Stimulated activated CD8-positive, alpha-beta memory T cell treated with anti-CD3 and anti-CD28 coated beads, Interleukin-2, amount 100 ng/mL, for 1 hour (primary cell): ENCODE measurements around the gene WNT11.
"Not testable (repeated sequence)": the region's sequence is repeated elsewhere in the genome, so short reads cannot be mapped to it uniquely, and the experiment has no call there.

ENCODE experiments used
- DNase-seq, 2 donors: peaks; one replicate each; pipeline ENCODE4 v3.0.0-alpha.2; 2020; ENCODE audit warnings: low read depth in 2 of 2

Gene WNT11

DNA sequence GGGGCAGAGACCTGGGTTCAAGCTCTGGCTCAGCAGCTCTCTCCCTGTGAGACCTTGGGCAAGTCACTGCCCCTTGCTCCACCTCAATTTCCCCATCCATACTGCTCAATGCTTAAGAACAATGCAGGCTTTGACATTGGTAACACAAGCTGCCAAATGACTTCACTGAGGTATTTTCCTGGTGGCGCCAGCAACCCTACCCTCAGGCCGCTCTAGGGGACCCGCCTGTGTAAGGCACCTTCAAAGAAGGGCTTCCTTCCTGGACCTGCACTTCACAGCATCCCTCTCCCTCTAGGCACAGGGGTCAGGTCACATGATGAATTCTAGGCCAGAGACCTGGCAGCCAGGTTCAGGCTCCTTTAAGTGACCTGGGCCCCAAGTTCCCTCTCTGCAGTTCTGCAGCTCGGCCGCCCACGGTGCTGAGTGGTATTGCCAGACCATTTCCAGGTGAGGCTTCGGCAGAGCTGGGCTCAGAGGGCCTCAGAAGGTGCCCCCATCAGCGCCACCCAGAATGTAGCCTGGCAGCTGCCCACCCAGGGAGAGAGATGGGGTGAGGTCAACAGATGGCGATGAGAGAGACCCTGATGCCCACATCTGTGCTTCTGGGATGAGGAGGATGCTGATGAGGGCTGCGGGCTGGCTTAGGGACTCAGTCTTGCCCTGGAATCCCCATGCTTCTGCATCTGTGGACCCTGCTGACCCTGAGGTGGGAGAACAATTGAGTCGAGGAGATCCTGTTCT, 4.5 kb downstream of the WNT11 start:
- no peak for DNase-seq

DNA sequence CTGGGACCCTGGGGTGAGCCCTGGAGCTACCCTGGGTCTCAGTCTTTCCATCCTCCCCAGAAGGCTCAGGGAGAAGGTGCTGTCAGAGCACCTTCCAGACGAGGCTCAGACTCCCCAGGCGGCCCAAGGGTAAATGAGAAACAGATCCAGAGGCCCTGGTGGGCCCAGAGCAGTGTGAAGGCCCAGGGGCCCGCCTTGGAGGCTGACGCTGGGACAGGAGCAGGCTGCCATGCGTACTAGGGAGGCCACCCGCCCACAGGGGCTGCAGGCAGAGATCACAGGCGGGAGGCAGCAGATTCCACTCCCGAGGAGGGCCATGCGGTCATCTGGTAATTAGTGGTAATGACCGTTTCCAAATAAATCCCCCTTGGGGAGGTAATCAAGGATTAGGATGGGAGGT, 5.2 kb downstream of the WNT11 start:
- DNase-seq = no peak

DNA sequence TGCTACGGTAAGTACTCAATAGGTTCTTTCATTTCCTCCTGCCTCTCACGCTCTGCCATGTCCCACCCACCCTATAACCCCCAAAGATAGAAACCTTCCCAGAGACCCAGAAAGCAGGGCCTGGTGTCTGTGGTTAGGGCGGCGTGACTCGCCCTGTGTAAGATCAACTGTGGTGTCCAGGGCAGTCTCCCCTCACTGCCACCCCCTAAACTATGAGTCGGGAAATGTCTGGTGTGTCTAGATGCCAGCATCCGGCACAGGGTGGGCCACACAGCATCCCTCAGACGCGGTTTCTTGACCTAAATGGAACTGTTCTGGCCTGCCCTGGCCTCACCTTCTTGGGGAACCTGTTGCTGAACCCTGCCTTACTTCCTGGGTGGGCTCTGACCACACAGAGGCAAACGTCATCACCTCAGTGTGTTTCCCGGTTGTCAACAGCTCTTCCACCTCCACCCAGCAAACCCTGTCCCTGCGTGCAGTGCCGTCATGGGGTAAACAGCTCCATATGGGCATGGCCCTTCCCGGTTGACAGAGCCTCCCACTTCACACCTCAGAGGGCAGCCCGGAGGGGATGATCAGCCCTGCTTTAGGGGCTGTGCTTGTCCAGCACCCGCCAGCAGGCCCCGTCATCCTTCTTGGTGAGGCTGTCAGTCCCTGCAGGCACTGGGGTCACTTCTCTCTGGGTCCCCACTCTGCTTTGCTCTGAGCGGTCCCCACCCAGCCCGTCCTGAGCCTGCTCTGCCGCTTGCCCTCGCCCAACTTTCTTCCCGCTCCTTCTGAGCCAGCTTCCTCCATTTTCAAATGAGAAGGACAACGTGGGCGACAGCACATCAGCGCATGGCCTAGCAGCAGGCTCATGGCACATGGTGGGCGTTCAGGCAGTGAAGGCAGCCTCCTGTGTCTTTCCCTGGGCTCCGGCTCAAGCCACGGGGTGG, 6.0 kb downstream of the WNT11 start:
- no peak for DNase-seq

DNA sequence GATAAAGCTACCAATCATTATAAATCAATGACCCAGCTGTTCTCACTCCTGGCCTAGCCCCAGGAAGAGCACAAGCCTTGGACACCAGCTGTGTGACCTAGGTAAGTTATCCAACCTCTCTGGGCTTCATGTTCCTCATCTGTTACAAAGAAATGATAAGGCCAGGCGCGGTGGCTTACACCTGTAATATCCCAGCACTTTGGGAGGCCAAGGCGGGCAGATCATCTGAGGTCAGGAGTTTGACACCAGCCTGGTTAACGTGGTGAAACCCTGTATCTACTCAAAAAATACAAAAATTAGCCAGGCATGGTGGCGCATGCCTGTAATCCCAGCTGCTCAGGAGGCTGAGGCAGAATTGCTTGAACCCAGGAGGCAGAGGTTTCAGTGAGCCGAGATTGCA, 7.6 kb downstream of the WNT11 start:
- DNase-seq = not testable (repeated sequence)

DNA sequence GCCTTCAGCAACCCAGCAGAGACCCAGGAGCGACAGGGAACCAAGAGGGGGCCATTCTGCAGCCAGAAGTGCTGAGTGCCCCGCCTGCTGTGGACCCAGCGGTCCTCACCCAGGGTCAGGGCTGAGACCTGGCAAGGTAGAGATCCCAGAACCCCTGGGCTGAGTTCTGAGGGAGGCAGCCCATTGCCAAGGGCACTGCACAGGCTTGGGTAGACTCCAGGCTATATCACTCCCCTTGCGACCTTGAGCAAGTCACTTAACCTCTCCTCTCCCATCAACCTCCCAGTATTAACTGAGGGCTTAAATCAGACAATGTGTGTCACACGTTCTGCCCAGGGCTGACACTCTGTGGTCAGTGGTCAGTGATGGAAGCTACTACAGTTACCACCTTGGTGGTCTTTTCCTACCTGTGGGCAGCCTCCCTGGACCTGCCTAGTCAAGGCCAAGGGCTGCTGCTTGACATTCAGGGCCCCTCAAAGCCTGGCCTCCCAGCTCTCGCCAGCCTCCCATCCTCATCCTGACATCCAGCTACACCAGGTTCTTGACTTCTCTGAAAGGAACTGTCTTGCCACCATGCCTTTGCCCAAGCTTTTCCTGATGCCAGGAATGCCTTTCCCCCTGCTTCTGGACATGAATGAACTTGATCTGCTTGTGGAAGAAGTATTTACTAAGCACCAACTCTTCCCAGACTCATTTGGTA, 8.2 kb downstream of the WNT11 start:
- DNase-seq = no peak

DNA sequence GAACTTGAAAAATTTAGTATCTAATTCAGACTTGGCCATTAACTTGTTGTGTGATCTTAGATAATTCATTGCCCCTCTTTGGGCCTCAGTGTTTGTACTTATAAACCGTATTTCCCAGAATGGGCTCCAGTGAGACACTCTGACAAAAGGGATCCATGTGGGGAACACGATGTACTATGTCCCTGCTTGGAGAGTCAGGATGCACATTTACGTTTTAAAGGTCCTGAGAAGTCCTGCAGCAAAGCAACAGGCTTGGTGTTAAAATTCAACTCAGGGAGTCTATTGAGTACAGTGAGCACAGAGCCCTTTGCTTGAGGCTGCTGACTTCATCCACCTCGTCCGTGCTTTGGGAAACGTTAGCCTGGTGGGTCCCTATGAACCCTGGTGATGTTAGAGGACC, 9.0 kb downstream of the WNT11 start:
- no peak for DNase-seq

DNA sequence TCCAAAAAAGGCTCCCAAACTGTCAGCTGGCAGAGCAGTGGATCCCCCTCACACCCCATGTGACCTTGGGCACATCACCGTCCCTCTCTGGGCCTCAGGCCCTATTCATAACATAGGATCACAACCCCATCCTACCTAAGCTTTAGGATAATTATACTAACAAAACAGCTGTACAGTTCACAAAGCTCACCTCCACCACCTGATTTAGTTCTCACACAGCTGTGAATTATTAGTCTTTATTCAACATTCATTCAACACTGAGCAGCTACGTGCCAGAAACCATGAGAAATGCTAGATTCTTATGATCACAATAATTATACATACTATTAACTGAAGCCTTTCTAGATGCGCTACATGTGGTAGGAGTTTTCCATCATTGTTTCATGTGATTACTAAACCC, 9.5 kb downstream of the WNT11 start:
- DNase-seq = no peak

DNA sequence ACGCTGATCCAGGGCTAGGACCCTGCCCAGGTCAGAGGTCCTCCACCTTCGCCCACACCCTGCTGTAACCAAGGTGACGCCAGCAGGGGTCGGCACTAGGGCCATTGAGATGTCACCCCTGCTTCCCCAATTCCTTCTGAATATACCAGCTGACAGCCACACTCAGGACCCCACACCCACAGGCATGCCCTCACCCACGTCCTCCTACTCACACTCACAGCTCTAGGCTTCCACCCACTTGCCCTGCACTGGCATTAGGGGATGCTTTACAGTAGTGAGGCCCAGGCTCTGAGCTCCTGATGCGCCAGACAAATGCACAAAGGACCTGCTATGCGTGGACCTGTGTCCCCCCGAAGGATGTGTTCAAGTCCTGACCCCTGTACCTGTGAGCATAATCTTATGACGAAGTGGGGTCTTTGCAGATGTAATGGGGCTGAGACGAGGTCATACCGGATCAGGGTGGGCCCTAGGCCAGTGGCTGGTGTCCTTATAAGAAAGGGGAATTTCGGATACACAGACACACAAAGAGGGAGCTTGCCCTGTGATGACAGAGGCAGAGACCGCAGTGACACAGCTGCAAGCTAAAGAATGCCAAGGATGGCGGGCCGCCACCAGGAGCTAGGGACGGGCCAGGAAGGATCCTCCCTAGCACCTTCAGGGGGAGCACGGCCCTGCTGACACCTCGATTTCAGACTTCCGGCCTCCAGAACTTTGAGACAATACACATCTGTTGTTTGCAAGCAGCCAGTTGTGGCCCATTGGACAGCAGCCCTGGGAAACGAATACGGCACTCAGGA, 11.2 kb downstream of the WNT11 start:
- no peak for DNase-seq

DNA sequence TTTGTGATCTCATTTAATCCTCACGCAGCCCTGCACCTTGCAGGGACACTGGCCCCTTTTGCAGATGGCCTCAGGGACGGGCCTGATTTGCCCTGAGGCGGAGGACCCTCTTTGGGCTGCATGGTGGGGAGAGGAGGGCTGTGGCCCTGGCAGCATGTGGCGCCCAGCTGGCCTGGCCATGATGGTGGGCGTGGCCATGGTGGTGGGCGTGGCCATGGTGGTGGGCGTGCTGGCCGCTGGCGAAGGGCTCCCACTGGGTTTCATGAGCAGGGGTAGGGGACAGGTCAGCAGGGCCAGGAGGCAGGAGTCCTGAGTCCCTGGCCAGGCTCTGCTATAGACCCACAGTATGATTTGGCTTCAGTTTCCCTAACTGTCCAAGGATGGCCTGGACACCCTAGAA, 13.1 kb downstream of the WNT11 start:
- no peak for DNase-seq

DNA sequence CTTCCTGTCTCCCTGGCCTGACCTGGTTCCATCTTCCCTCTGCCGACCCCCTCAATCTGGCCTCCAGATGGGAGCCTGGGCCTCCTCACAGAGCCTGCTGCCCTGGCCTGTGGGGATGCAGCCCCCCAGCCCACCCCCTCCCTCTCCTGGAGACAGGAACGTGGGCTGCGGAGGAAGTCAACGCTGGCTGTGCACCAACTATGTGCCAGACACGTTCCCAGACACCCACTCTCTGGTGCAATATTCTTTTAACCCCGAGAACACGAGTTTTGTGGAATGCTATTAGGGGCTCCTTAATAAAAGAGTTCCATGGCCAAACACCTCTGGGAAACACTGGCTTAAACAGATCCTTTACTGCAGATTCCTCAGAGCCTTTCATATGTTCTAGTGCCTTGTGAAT, 15.9 kb downstream of the WNT11 start:
- DNase-seq = no peak

DNA sequence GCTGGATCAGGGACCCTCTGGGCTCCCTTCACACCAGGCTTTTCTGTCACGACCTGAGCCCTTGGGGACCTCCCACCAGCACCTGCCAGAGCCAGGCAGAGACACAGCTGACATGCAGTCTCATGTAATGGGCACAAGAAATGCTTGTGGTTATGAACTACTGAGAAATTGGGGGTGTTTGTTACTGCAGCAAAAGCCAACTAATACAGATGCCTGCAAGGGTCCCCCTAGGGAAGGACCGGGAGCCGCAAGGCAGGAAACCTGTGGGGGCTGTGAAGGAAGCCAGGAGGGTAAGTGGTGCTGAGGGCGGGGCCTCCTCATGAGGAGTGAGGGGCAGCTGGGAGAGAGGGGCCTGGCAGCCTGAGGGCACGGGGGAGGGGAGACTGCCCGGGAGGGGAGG, 16.6 kb downstream of the WNT11 start:
- no peak for DNase-seq

DNA sequence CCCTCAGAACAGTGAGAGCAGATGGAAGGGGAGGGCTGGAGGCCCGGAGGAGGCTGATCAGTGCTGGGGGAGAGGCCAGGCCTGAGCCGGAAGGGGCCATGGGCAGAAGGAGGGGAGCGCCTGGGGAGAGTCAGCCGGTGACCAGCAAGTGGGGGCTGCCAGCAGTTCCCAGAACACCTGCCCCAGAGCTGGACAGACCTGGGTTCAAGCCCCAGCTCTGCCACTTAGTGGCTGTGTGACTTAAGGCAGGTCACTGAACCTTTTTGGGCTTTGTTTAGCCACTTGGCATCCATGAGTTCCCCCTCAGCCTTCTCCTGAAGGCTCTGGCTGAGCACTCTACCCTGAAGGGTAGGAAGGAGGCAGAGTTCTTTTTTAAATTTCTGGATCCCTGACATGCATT, 17.4 kb downstream of the WNT11 start:
- no peak for DNase-seq

DNA sequence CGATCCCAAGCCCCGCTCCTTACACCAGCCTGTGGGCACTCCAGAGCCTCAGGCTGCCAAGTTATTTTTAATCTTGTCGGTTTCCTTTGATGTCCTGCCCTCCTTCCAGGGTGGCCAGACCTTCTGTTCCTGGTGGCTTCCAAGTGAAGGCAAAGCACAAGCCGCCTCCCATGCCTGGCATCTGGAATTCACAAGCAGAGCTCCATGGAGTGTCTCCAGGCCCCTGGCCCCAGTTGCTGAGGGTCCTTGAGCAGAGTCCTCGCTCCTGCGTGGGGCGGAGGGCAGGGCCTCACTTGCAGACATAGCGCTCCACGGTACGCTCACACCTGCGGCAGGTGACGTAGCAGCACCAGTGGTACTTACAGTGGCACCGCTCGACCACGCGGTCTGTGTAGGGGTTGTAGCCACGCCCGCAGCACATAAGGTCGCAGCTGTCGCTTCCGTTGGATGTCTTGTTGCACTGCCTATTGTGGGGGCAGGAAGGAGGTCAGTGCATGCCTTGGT, 19.5 kb downstream of the WNT11 start:
- DNase-seq = no peak

DNA sequence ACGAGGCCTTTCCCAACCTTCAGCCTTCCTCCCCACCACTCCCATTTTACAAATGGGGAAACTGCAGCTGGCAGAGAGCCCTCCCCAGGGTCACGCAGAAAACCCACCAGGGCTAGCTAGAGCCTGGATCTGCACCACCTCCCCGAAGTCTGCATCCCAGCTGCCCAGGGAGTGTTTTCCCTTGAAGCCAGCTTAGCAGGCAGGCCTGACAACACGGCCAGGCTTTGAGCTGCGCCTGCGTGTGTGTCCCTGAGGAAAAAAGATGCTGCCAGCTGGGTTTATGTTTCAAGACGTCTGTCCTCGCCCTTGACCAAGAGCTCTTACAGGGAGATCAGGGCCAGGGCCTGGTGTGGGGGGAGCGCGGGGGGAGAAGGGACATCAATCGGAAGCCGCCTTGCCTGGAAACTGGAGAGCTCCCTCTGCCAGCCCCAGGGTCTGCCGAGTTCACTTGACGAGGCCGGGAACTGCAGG, 20.3 kb downstream of the WNT11 start:
- DNase-seq = no peak

DNA sequence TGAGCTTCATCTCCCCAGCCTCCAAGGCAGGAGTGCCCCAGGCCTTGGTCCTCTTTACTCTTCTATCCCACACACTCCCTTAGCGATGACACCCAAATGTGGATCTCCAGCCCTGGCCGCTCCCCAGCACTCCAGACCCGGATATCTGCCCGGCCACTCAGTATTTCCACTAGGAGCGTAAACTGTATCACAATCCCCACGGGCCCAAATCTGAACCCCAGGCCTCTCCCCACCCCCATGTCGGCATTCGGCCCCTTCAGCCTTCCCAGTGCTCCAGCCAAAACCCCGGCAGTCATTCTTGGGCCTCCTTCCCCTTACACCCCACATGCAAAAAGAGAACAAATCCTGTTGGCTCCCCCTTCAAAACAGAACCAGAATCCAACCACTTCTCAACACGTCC, 20.8 kb downstream of the WNT11 start:
- no peak for DNase-seq

DNA sequence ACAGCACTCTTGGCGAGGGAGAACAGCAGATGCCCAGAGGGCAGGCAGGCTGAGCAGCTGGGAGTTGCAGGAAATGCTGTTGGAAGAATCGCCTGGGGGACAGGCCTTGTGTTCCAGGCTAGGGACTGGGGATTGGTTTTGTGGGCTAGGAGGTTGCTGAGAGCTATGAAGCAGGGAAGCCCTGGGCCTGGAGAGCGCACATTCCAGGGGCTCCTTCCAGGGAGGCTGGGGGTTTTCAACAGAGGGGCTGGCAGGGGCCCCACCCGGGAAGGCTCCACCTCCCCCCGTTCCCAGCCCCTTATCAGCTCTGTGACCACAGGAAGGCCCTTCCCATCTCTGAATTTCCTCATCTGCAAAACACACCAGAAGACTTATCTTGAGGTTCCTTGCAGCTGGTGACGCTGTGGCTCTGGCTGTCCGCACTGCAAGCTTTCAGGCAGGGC, 21.7 kb downstream of the WNT11 start:
- DNase-seq = no peak

DNA sequence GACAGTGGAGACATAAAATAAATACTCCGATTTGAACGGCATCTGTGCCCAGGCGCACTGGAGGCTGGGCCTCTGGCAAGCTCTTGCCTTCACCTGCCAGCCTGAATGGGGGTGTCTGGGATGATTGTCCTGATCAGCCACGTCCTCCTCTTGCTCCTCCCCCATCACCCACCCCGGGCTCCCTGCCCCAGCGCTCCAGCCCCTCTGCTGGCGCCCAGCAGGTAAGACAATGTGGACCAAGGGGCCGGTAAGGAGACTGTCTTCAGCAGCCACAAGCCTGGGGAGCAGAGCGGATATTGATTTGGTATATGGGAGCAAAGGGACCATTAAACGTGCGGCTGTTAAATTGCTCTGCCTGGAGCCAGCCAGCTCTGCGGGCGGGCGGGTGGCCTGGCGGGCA, 24.9 kb downstream of the WNT11 start:
- DNase-seq = no peak

DNA sequence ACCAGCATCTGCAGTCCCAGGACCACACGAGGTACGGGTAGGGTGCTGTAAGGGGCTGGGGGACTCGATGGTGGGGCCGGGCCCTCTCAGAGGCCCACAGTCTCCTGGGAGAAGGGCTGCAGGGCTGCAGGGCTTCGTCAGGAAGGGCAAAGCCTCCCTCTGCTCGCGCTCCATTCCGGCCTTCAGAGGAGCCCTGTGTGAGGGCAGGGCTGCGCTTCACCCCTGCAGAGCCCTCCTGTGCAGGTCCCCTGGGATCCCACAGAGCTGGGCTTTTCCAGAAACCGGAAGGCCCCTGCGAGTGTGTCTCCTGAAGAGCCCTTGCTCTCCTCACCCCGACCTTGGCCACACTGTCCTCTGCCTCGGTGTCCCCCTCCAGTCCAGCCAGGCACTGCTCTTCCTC, 27.2 kb downstream of the WNT11 start:
- DNase-seq = no peak

DNA sequence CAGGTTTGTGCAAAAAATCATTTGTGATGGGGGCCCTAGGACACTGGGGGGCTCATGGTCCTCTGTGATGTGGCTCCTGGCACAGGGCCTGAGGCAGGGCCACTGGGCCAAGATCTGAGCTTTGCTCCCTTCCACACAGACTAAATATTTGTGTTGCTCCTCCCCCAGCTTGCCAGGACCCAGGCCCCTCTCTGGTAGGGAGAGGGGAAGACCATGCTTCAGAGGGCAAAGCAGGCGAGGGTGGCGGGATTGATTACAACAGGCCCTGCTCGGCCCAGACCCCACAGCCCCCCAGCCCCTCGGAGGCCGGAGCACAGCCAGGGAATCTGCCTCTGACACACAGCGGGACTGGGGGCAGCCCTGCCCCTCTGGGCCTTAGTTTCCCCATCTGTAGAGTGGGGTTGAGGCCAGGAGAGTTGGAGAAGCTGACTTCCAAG, 29.0 kb downstream of the WNT11 start:
- no peak for DNase-seq

DNA sequence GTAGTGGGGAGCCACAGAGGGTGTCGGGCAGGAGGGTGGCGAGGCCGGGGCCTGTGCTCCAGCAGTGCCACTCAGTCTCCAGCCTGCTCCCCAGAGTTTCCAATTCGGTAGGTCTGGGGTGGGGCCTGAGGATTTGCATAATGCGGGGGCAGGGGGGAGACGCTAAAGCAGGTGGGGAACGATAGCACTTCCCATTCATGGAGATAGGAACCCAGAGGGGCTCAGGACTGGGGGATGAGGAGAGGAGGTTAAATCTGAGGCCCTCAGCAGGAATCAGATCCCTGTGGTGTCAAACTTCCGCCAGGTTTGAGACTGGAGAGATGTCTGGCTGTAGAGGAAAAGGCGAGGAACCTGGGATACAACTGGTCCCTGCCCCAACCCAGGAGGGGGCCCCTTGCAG, 29.8 kb downstream of the WNT11 start:
- DNase-seq = no peak

DNA sequence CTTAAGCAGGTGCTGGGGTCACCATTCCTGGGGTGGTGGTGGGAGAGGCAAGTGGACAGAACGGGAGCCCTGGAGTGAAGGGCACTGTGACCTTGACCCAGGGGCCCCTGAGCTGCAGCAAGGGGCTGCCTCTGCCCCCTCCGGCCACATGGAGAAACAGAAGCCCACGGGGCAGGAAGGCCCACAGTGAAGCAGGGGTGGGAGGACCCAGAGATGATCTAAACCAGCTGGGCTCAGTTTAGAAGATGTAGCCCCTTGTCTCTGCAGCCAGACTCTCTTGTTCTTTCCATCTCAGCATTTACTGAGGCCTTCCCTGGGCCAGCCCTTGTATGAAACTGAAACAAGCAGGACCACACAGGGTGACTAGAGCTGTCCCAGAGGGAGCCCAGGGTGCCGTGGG, 30.5 kb downstream of the WNT11 start:
- no peak for DNase-seq
